DOHH2 (cell line): ENCODE measurements around the gene NYAP2.

Source experiments
- EZH2phosphoT487 ChIP-seq: fragments of 200-600 bp; sonication (generic); IDR thresholded peaks from 2 replicates; pipeline ENCODE4 v1.6.1; 2017; ENCODE audit warnings: borderline replicate concordance, mild to moderate bottlenecking, antibody characterized with exemption, low read length, moderate library complexity, mixed read lengths
- TF ChIP-seq, protein P1 (sequence below): fragments of 200-600 bp; sonication (generic); IDR thresholded peaks from one replicate; pipeline ENCODE4 v1.5.1; 2014; ENCODE audit warnings: antibody characterized with exemption, mild to moderate bottlenecking, low read depth, low read length; ENCODE audit not compliant: poor library complexity, severe bottlenecking

DNA sequence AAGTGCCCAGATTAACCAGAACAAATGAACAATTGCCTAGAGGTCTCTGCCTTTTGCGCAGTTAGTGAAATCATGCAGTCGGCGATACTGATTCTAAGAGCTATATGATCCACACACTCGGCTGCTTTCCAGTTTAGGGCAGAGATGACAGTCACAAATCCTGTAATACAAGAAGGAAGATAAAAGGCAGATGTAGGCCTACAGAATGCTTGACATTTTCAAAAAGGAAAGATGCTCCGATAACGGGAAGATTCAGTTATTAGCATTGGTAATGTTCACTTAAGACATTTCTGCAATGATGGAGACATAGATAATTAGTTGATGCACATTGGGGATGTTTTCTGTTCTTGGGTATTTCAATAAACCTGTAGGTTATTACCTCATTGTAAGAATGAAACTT, 19.5 kb downstream of the NYAP2 start:
- TF ChIP-seq, protein P1, sequence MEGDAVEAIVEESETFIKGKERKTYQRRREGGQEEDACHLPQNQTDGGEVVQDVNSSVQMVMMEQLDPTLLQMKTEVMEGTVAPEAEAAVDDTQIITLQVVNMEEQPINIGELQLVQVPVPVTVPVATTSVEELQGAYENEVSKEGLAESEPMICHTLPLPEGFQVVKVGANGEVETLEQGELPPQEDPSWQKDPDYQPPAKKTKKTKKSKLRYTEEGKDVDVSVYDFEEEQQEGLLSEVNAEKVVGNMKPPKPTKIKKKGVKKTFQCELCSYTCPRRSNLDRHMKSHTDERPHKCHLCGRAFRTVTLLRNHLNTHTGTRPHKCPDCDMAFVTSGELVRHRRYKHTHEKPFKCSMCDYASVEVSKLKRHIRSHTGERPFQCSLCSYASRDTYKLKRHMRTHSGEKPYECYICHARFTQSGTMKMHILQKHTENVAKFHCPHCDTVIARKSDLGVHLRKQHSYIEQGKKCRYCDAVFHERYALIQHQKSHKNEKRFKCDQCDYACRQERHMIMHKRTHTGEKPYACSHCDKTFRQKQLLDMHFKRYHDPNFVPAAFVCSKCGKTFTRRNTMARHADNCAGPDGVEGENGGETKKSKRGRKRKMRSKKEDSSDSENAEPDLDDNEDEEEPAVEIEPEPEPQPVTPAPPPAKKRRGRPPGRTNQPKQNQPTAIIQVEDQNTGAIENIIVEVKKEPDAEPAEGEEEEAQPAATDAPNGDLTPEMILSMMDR = no peak
- no peak for TF ChIP-seq EZH2phosphoT487
